GM19043 (cell line): ENCODE measurements around the gene PRM2.

Experiments used
- ATAC-seq: cut with Tn5 transposase; IDR thresholded peaks from one replicate; pipeline ENCODE4 v1.9.1; 2021; ENCODE audit warnings: low read depth; ENCODE audit not compliant: unreplicated experiment

PRM2 gene

GRCh38 chr16:11250786-11251524 lies 25.3 kb downstream of the PRM2 start:
- no peak for ATAC-seq

GRCh38 chr16:11250091-11250785 lies 26.0 kb downstream of the PRM2 start:
- no peak for ATAC-seq

- ATAC-seq, result no peak
Observed at GRCh38 chr16:11249233-11250061, 26.8 kb downstream of the PRM2 start.

- ATAC-seq, result no peak
Observed at GRCh38 chr16:11248133-11248532, 28.1 kb downstream of the PRM2 start.

GRCh38 chr16:11245988-11246387 lies 30.3 kb downstream of the PRM2 start:
- no peak for ATAC-seq

- ATAC-seq, result no peak
Observed at GRCh38 chr16:11245222-11245737, 31.0 kb downstream of the PRM2 start.

- ATAC-seq, result no peak
Observed at GRCh38 chr16:11242658-11243057, 33.6 kb downstream of the PRM2 start.

- ATAC-seq, result no peak
Observed at GRCh38 chr16:11241480-11242204, 34.6 kb downstream of the PRM2 start.

GRCh38 chr16:11240636-11241473 lies 35.4 kb downstream of the PRM2 start:
- ATAC-seq, result no peak

- ATAC-seq, result no peak
Observed at GRCh38 chr16:11239644-11240632, 36.3 kb downstream of the PRM2 start.

GRCh38 chr16:11238272-11239202 lies 37.7 kb downstream of the PRM2 start:
- no peak for ATAC-seq

- no peak for ATAC-seq
Observed at GRCh38 chr16:11236461-11237254, 39.6 kb downstream of the PRM2 start.

- no peak for ATAC-seq
Observed at GRCh38 chr16:11235703-11235991, 40.6 kb downstream of the PRM2 start.

- no peak for ATAC-seq
Observed at GRCh38 chr16:11234884-11235702, 41.2 kb downstream of the PRM2 start.

GRCh38 chr16:11233727-11234376 lies 42.4 kb downstream of the PRM2 start:
- ATAC-seq, result no peak
